A673 (cell line): ENCODE measurements around the gene GAS2L2. TPM values are rescaled to one million over a fixed set of nuclear protein-coding genes. Genes with fewer than 3 reads are reported as not detected.

Source experiments
- BruUV-seq: library from RNA; stranded (reverse); fragments of 400-500 nt; replicated peaks from 2 replicates; lab custom pipeline; 2021; lab: Mats Ljungman, UMichigan
- CTCF ChIA-PET: fragments of 300-600 bp; sonication (Branson Sonifier 250); formaldehyde crosslinking; loops from one replicate; lab custom pipeline; 2022; ENCODE audit warnings: antibody characterized with exemption; lab: Charles Lee
- POLR2A ChIA-PET: fragments of 300-600 bp; sonication (Branson Sonifier 250); formaldehyde crosslinking; loops from one replicate; lab custom pipeline; 2022; ENCODE audit warnings: antibody characterized with exemption; ENCODE audit not compliant: low non-redundant PET; lab: Charles Lee
- DNase-seq: peaks from one replicate; pipeline ENCODE4 v3.0.0-alpha.2; 2015; ENCODE audit warnings: low spot score
- H3K27ac ChIP-seq: fragments of 200-600 bp; sonication (generic); 2 replicates; pipeline ENCODE4 v1.5.1; 2016; ENCODE audit warnings: mixed run types, low read depth, mild to moderate bottlenecking, mixed read lengths, antibody characterized with exemption, low read length; ENCODE audit not compliant: poor library complexity, severe bottlenecking
- H3K27me3 ChIP-seq: fragments of 200-600 bp; sonication (generic); replicated peaks from 2 replicates; pipeline ENCODE4 v1.6.1; 2017; ENCODE audit warnings: mixed run types, low read depth, mild to moderate bottlenecking, mixed read lengths, antibody characterized with exemption, low read length; ENCODE audit not compliant: insufficient read depth, poor library complexity
- H3K36me3 ChIP-seq: fragments of 200-600 bp; sonication (generic); 2 replicates; pipeline ENCODE4 v1.6.1; 2016; ENCODE audit warnings: mixed run types, mild to moderate bottlenecking, mixed read lengths, antibody characterized with exemption, low read length; ENCODE audit not compliant: insufficient read depth, poor library complexity, severe bottlenecking
- H3K4me1 ChIP-seq: fragments of 200-600 bp; sonication (generic); 2 replicates; pipeline ENCODE4 v1.6.1; 2017; ENCODE audit warnings: mixed run types, mild to moderate bottlenecking, mixed read lengths, antibody characterized with exemption, low read length; ENCODE audit not compliant: insufficient read depth, poor library complexity, severe bottlenecking
- H3K4me3 ChIP-seq: fragments of 200-600 bp; sonication (generic); 2 replicates; pipeline ENCODE4 v1.5.1; 2016; ENCODE audit warnings: low read depth, mixed run types, mild to moderate bottlenecking, mixed read lengths, low read length; ENCODE audit not compliant: poor library complexity, severe bottlenecking
- H3K9me3 ChIP-seq: fragments of 200-600 bp; sonication (generic); 2 replicates; pipeline ENCODE4 v1.6.1; 2016; ENCODE audit warnings: mixed run types, low read depth, mild to moderate bottlenecking, mixed read lengths, antibody characterized with exemption, low read length; ENCODE audit not compliant: poor library complexity, severe bottlenecking
- EZH2 ChIP-seq: fragments of 200-600 bp; sonication (generic); IDR thresholded peaks from 2 replicates; pipeline ENCODE4 v1.6.1; 2017; ENCODE audit warnings: borderline replicate concordance, low read depth, mild to moderate bottlenecking, mixed read lengths, antibody characterized with exemption, low read length; ENCODE audit not compliant: poor library complexity, severe bottlenecking
- intact Hi-C: fragments of 100-400 bp; cut with micrococcal nuclease; formaldehyde crosslinking; loops from one replicate; pipeline ENCODE4 v1.10.0; 2022; ENCODE audit not compliant: unreplicated experiment
- total RNA-seq: library from RNA; stranded (reverse); gene quantifications from 2 replicates; pipeline ENCODE4 v1.2.3, GENCODE V29; 2021
- TF ChIP-seq, protein P1 (sequence below): fragments of 300-800, 200-600 bp; sonication (generic); conservative IDR thresholded peaks from 2 replicates; pipeline ENCODE4 v1.5.1; 2017; ENCODE audit warnings: low read depth, mild to moderate bottlenecking, antibody characterized with exemption, low read length, moderate library complexity, mixed read lengths

The GAS2L2 gene
- total RNA-seq, 1 experiment from 2014 or later = not detected

DNA sequence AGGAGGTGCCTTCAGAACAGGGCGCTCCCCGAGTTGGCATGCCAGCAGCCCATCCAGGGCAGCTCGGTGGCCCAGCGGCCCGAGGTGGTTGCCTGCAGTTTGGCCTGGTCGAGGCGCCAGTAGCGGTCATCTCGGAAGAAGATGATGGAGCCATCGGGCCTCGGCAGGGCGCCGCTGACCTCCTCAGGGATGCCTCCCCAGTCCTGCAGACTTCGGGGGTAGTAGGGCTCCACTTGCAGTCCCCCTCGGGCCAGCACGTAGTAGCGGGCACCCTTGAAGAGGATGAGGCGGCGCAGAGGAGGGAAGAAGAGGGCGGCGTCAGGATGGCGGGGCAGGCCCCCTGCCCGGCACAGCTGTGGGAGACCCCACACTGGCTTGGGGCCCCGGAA lies 13.4 kb upstream of the GAS2L2 start:
- ChIA-PET POLR2A (no interaction called here), CTCF (no interaction called here)
- Histone ChIP-seq H3K9me3 (no peaks in the 10 kb centered on the region), H3K27me3 (no peaks in the 10 kb centered on the region), H3K4me1 (no peaks in the 10 kb centered on the region), H3K36me3 (no peaks in the 10 kb centered on the region), H3K27ac (no peak overlapping the region), H3K4me3 (no peak overlapping the region)
- no peak for TF ChIP-seq EZH2
- TF ChIP-seq, protein P1, sequence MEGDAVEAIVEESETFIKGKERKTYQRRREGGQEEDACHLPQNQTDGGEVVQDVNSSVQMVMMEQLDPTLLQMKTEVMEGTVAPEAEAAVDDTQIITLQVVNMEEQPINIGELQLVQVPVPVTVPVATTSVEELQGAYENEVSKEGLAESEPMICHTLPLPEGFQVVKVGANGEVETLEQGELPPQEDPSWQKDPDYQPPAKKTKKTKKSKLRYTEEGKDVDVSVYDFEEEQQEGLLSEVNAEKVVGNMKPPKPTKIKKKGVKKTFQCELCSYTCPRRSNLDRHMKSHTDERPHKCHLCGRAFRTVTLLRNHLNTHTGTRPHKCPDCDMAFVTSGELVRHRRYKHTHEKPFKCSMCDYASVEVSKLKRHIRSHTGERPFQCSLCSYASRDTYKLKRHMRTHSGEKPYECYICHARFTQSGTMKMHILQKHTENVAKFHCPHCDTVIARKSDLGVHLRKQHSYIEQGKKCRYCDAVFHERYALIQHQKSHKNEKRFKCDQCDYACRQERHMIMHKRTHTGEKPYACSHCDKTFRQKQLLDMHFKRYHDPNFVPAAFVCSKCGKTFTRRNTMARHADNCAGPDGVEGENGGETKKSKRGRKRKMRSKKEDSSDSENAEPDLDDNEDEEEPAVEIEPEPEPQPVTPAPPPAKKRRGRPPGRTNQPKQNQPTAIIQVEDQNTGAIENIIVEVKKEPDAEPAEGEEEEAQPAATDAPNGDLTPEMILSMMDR = no peak
- BruUV-seq = no TSS peak
- DNase-seq = no peak
- intact Hi-C loops = no loop called here

GRCh38 chr17:35765756-35766488 lies 12.9 kb upstream of the GAS2L2 start:
- H3K9me3 ChIP-seq = no peaks in the 10 kb centered on the region
- H3K4me3 ChIP-seq = no peak overlapping the region
- POLR2A ChIA-PET = no interaction called here
- DNase-seq = no peak
- H3K27me3 ChIP-seq = no peaks in the 10 kb centered on the region
- H3K27ac ChIP-seq = no peak overlapping the region
- no TSS peak for BruUV-seq
- intact Hi-C loops = no loop called here
- no peaks in the 10 kb centered on the region for H3K36me3 ChIP-seq
- no peaks in the 10 kb centered on the region for H3K4me1 ChIP-seq
- CTCF ChIA-PET = no interaction called here
- TF ChIP-seq, protein P1 = no peak
- no peak for TF ChIP-seq EZH2

DNA sequence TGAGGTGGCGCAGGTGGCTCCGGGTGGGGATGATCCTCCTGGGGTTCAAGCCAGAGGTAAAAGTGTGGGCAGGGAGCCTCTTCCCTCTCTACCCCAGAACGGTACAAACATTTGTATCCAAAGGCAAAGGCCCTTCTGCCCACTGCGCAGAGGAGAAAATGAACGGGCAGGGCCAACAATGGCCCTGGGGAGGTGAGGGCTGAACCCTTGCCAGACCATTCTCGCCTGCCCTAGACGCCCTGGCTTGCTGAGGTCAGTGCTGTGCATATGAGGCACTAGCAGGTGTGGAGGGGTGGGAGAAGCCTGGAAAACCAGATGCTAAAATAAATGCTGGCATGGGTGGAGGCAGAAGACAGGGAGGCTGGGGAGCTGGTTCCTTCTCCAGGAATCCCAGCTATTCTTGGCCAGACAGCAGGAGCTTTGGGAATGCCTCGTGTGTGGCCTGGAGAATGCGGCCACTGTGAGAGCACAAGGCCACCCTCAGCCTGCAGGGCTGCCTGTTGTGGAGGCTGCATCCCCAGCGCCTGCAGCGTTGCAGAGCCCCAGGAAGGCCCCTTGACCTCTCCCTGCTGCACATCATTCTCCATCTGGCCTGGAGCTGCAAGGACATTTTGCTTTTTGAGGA lies 12.2 kb upstream of the GAS2L2 start:
- Histone ChIP-seq H3K36me3 (no peaks in the 10 kb centered on the region), H3K4me1 (no peaks in the 10 kb centered on the region), H3K27me3 (no peaks in the 10 kb centered on the region), H3K9me3 (no peaks in the 10 kb centered on the region), H3K4me3 (no peak overlapping the region), H3K27ac (no peak overlapping the region)
- ChIA-PET POLR2A (interaction anchor here (1.3 kb wide), 1 partner anchor 44 kb away, joined by 5 read pairs; the partner anchor contains the start of gene TAF15), CTCF (interaction anchor here (1.0 to 1.4 kb wide), 2 partner anchors 43 to 210 kb away, joined by 3 to 13 read pairs; partner anchors contain the start of gene TAF15)
- DNase-seq = no peak
- no peak for TF ChIP-seq EZH2
- TF ChIP-seq, protein P1 = no peak
- BruUV-seq = no TSS peak
- intact Hi-C loops = no loop called here
